Erythroblast (primary cell): Measurements from ENCODE around the gene RAB11FIP3.

Experiments
- GATA1 ChIP-seq: IDR thresholded peaks from 2 replicates; pipeline ENCODE4 v1.6.1; 2011; ENCODE audit warnings: low read depth, mild to moderate bottlenecking, control low read depth, low read length, moderate library complexity
- POLR2A ChIP-seq: IDR thresholded peaks from 2 replicates; pipeline ENCODE4 v1.6.1; 2011; ENCODE audit warnings: mild to moderate bottlenecking, low read length

DNA sequence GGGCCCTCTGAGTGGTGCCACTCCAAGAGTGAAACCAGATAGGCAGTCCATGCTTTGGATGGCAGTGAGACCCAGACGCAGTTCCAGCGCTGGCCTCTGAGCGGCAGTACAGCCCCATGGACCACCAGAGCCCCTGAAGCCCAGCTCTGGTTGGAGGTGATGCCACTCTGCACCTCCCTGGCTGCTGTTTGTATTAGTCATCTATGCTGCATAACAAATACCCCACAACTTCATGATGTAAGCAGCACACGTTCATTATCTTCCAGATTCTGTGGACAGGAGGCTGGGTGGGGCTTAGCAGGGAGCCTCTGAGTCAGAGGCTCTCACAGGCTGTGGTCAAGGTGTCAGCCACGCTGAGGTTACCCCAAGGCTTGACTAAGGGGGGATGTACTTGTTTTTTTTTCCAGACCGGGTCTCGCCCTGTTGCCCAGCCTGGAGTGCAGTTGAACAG, 33.5 kb upstream of the RAB11FIP3 start:
- TF ChIP-seq POLR2A (no peak), GATA1 (no peak)
